Erythroblast (primary cell): ENCODE data around the gene USP3.

Experiments used
- GATA1 ChIP-seq: IDR thresholded peaks from 2 replicates; pipeline ENCODE4 v1.6.1; 2011; ENCODE audit warnings: low read depth, mild to moderate bottlenecking, control low read depth, low read length, moderate library complexity
- POLR2A ChIP-seq: IDR thresholded peaks from 2 replicates; pipeline ENCODE4 v1.6.1; 2011; ENCODE audit warnings: mild to moderate bottlenecking, low read length

DNA sequence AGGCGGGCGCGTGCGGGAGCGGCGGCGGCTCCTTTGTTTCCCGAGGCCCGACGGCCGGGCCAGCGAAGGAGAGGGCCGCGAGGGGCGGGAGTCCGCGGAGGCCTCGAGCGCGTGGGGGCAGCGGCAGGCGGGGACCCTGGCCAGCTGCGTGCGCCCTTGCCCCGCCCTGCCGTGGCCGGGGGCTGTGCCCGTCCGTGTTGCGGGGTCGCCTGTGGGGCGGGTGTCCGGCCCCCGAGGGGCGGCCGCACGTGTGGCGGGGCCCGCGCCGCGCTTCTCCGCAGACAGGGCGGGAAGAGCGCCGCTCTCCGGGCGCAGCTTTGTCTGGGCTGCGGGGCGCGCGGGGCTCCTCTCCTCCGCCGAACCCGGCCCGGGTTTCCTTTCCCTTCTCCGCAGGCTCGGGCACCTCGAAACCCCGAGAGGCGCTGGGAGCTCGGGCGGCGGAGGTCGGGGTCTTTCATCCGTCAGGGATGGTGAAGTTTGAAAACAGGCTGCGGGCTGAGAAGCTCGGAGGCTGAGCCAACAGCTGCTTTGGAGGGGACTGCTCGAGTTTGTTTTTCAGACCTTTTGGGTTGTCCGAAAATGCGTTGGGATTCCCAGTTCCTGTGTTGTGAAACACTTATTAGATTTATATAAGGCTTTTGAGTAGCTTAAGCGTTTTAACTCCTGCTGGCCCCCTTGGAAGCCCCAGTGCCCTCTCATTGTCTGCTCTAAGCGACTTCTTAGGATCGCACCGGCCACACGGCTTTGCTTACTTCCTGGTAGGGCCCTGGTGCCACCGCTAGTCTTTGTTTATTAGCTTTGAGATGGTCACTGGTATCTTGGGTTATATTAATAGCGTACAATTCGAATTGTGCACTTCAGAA, 817 bp downstream of the USP3 start:
- TF ChIP-seq POLR2A (peak; percentile 55), GATA1 (no peak)
